ENCODE results near the gene ZNF70. TPM values are rescaled to one million over a fixed set of nuclear protein-coding genes. Genes with fewer than 3 reads are reported as not detected.
A peak's percentile ranks its signal among the peaks of the same experiment; 100 is the strongest.

Gene ZNF70
- total RNA-seq, 1 experiment from 2014 or later = 2.3 TPM

- no peak overlapping the region for H3K9ac ChIP-seq (ENCODE audit: low read length)
- H3K4me2 ChIP-seq (ENCODE audit: low read length) = no peak overlapping the region
- H3K9me3 ChIP-seq (ENCODE audit: low read length) = no peaks in the 10 kb centered on the region
- ATAC-seq (no peak), DNase-seq (no peak)
- no peaks in the 10 kb centered on the region for H3K36me3 ChIP-seq (ENCODE audit: low read depth, low read length)
- H4K20me1 ChIP-seq (ENCODE audit: low read length) = no peaks in the 10 kb centered on the region
- H3F3A ChIP-seq (ENCODE audit: low read length, unreplicated experiment) = no peaks in the 10 kb centered on the region
- H3K9me2 ChIP-seq (replicated peaks; ENCODE audit: low read length) = no peaks in the 10 kb centered on the region
- CTCF ChIA-PET = no interaction called here
- H2AFZ ChIP-seq (ENCODE audit: low read length) = no peak overlapping the region
- POLR2A ChIA-PET (ENCODE audit: unreplicated experiment) = no interaction called here
- no peak for TF ChIP-seq EZH2phosphoT487 (IDR thresholded peaks at IDR 0.05; ENCODE audit: borderline replicate concordance, low read length)
- no peak for TF ChIP-seq CTCF (conservative IDR thresholded peaks at IDR 0.05; ENCODE audit: low read depth, low read length)
- no peak for TF ChIP-seq EZH2 (IDR thresholded peaks at IDR 0.05; ENCODE audit: low read length, unreplicated experiment)
- no peak overlapping the region for H3K4me3 ChIP-seq (ENCODE audit: low read length)
- no peaks in the 10 kb centered on the region; the same call in 1 of the 2 replicates for H3K4me1 ChIP-seq (ENCODE audit: insufficient read depth, low read length)
- intact Hi-C loops (cut with micrococcal nuclease) = no loop called here
- BruUV-seq (replicated peaks) = no TSS peak
- H3K27ac ChIP-seq (ENCODE audit: low read length) = no peak overlapping the region
- peaks cover 14% of the 10 kb centered on the region for H3K79me2 ChIP-seq (ENCODE audit: low read length)
- no peaks in the 10 kb centered on the region for H3K27me3 ChIP-seq (ENCODE audit: low read length)
These were observed 32.3 kb downstream of the ZNF70 start for GRCh38 chr22:23718371-23719165.

GRCh38 chr22:23716811-23717801 lies 33.8 kb downstream of the ZNF70 start:
- TSS peak; percentile 55 for BruUV-seq (replicated peaks)
- Histone ChIP-seq H3K4me2 (ENCODE audit: low read length) (peak overlapping the region; percentile 91), H2AFZ (ENCODE audit: low read length) (peak overlapping the region; percentile 96), H3F3A (ENCODE audit: low read length, unreplicated experiment) (no peaks in the 10 kb centered on the region), H3K27ac (ENCODE audit: low read length) (no peak overlapping the region), H3K4me1 (ENCODE audit: insufficient read depth, low read length) (no peaks in the 10 kb centered on the region; the same call in 1 of the 2 replicates), H3K79me2 (ENCODE audit: low read length) (peaks cover 14% of the 10 kb centered on the region), H4K20me1 (ENCODE audit: low read length) (no peaks in the 10 kb centered on the region), H3K9me3 (ENCODE audit: low read length) (no peaks in the 10 kb centered on the region), H3K27me3 (ENCODE audit: low read length) (no peaks in the 10 kb centered on the region), H3K36me3 (ENCODE audit: low read depth, low read length) (no peaks in the 10 kb centered on the region), H3K4me3 (ENCODE audit: low read length) (peak overlapping the region; percentile 88), H3K9ac (ENCODE audit: low read length) (peak overlapping the region; percentile 87), H3K9me2 (replicated peaks; ENCODE audit: low read length) (no peaks in the 10 kb centered on the region)
- POLR2A ChIA-PET (ENCODE audit: unreplicated experiment) = no interaction called here
- CTCF ChIA-PET = no interaction called here
- ATAC-seq (peak; percentile 94), DNase-seq (peak; percentile 76)
- intact Hi-C loops (cut with micrococcal nuclease) = no loop called here
- TF ChIP-seq EZH2 (IDR thresholded peaks at IDR 0.05; ENCODE audit: low read length, unreplicated experiment) = no peak

- Histone ChIP-seq H3K4me2 (ENCODE audit: low read length) (peak overlapping the region; percentile 91), H3K79me2 (ENCODE audit: low read length) (peaks cover 14% of the 10 kb centered on the region), H2AFZ (ENCODE audit: low read length) (no peak overlapping the region), H3K27ac (ENCODE audit: low read length) (no peak overlapping the region), H4K20me1 (ENCODE audit: low read length) (no peaks in the 10 kb centered on the region), H3F3A (ENCODE audit: low read length, unreplicated experiment) (no peaks in the 10 kb centered on the region), H3K9ac (ENCODE audit: low read length) (no peak overlapping the region; the same call in 1 of the 2 replicates), H3K9me2 (replicated peaks; ENCODE audit: low read length) (no peaks in the 10 kb centered on the region), H3K4me1 (ENCODE audit: insufficient read depth, low read length) (no peaks in the 10 kb centered on the region; the same call in 1 of the 2 replicates), H3K36me3 (ENCODE audit: low read depth, low read length) (no peaks in the 10 kb centered on the region; the same call in 1 of the 2 replicates), H3K9me3 (ENCODE audit: low read length) (no peaks in the 10 kb centered on the region), H3K4me3 (ENCODE audit: low read length) (peak overlapping the region; percentile 88), H3K27me3 (ENCODE audit: low read length) (no peaks in the 10 kb centered on the region)
- POLR2A ChIA-PET (ENCODE audit: unreplicated experiment) = interaction anchor here (0.5 to 0.6 kb wide), 2 partner anchors 10 to 422 kb away, joined by 3 to 4 read pairs; no protein-coding TSS in a partner anchor
- intact Hi-C loops (cut with micrococcal nuclease) = no loop called here
- ATAC-seq (no peak), DNase-seq (no peak)
- no TSS peak for BruUV-seq (replicated peaks)
- CTCF ChIA-PET = no interaction called here
- TF ChIP-seq CTCF (conservative IDR thresholded peaks at IDR 0.05; ENCODE audit: low read depth, low read length) (no peak), EZH2phosphoT487 (IDR thresholded peaks at IDR 0.05; ENCODE audit: borderline replicate concordance, low read length) (no peak), EZH2 (IDR thresholded peaks at IDR 0.05; ENCODE audit: low read length, unreplicated experiment) (no peak)
These were observed 35.0 kb downstream of the ZNF70 start for GRCh38 chr22:23715806-23716375.
